GM23338 (cell line): ENCODE data around the gene HNRNPC. TPM values are rescaled to one million over a fixed set of nuclear protein-coding genes. Genes with fewer than 3 reads are reported as not detected.

Source experiments
- ATAC-seq: fragments of 200-7000 bp; cut with Tn5 transposase; 3 replicates; pipeline ENCODE4 v1.9.1; 2020
- DNase-seq: peaks from one replicate; pipeline ENCODE4 v3.0.0-alpha.2; 2015; ENCODE audit warnings: low spot score
- H2AFZ ChIP-seq: fragments of 200-600 bp; sonication (generic); 2 replicates; pipeline ENCODE4 v1.8.0; 2016; ENCODE audit warnings: antibody characterized with exemption, mild to moderate bottlenecking, moderate library complexity
- H3F3A ChIP-seq: fragments of 200-600 bp; sonication (generic); replicated peaks from 2 replicates; pipeline ENCODE4 v1.8.0; 2017; ENCODE audit warnings: antibody characterized with exemption, mixed run types, low read depth
- H3K27ac ChIP-seq: fragments of 200-600 bp; sonication (generic); 2 replicates; pipeline ENCODE4 v1.6.1; 2016; ENCODE audit warnings: low read depth
- H3K27me3 ChIP-seq: fragments of 200-600 bp; sonication (generic); 2 replicates; pipeline ENCODE4 v1.8.0; 2016; ENCODE audit warnings: mild to moderate bottlenecking, mixed run types, moderate library complexity; ENCODE audit not compliant: insufficient read depth
- H3K36me3 ChIP-seq: fragments of 200-600 bp; sonication (generic); 2 replicates; pipeline ENCODE4 v1.8.0; 2016; ENCODE audit warnings: mild to moderate bottlenecking; ENCODE audit not compliant: insufficient read depth
- H3K4me1 ChIP-seq: fragments of 200-600 bp; sonication (generic); 2 replicates; pipeline ENCODE4 v1.8.0; 2016; ENCODE audit warnings: mild to moderate bottlenecking, moderate library complexity; ENCODE audit not compliant: insufficient read depth
- H3K4me2 ChIP-seq: fragments of 200-600 bp; sonication (generic); 2 replicates; pipeline ENCODE4 v1.7.1; 2017; ENCODE audit warnings: mixed run types
- H3K4me3 ChIP-seq: fragments of 200-600 bp; sonication (generic); 2 replicates; pipeline ENCODE4 v1.6.1; 2016; ENCODE audit warnings: mixed run types
- H3K79me2 ChIP-seq: fragments of 200-600 bp; sonication (generic); replicated peaks from 2 replicates; pipeline ENCODE4 v1.8.0; 2017; ENCODE audit warnings: mild to moderate bottlenecking; ENCODE audit not compliant: insufficient read depth
- H3K9me2 ChIP-seq: fragments of 200-600 bp; sonication (generic); 2 replicates; pipeline ENCODE4 v1.8.0; 2017; ENCODE audit not compliant: insufficient read depth
- H4K20me1 ChIP-seq: fragments of 200-600 bp; sonication (generic); replicated peaks from 2 replicates; pipeline ENCODE4 v1.8.0; 2017; ENCODE audit warnings: mild to moderate bottlenecking; ENCODE audit not compliant: insufficient read depth
- H3K27ac Mint-ChIP-seq: 2 replicates; pipeline ENCODE4 v1.8.0; 2020; ENCODE audit warnings: inconsistent platforms, mild to moderate bottlenecking, moderate library complexity, mixed read lengths
- H3K27me3 Mint-ChIP-seq: 3 replicates; pipeline ENCODE4 v1.8.0; 2022; ENCODE audit warnings: low read depth, mild to moderate bottlenecking, moderate library complexity, mixed read lengths, inconsistent platforms; ENCODE audit not compliant: insufficient read depth, poor library complexity
- H3K36me3 Mint-ChIP-seq: 3 replicates; pipeline ENCODE4 v1.8.0; 2021; ENCODE audit warnings: low read depth, mild to moderate bottlenecking, inconsistent platforms, moderate library complexity, mixed read lengths
- H3K4me1 Mint-ChIP-seq: 3 replicates; pipeline ENCODE4 v1.8.0; 2020; ENCODE audit warnings: mild to moderate bottlenecking, inconsistent platforms, mixed read lengths
- H3K4me3 Mint-ChIP-seq: 3 replicates; pipeline ENCODE4 v1.8.0; 2021; ENCODE audit warnings: moderate library complexity, mild to moderate bottlenecking, inconsistent platforms, mixed read lengths
- H3K9me3 Mint-ChIP-seq: 3 replicates; pipeline ENCODE4 v1.8.0; 2020; ENCODE audit warnings: moderate library complexity, mild to moderate bottlenecking, inconsistent platforms, mixed read lengths
- REST ChIP-seq: IDR thresholded peaks from one replicate; pipeline ENCODE4 v1.6.1; 2018; ENCODE audit warnings: antibody characterized with exemption; ENCODE audit not compliant: unreplicated experiment
- STAT1 ChIP-seq: IDR thresholded peaks from one replicate; pipeline ENCODE4 v1.6.1; 2016; ENCODE audit warnings: antibody characterized with exemption; ENCODE audit not compliant: unreplicated experiment
- ZNF462 ChIP-seq: fragments of 250-450 bp; sonication (Bioruptor Pico); IDR thresholded peaks from 2 replicates; pipeline ENCODE4 v1.5.0; 2020; ENCODE audit warnings: mild to moderate bottlenecking, moderate library complexity
- polyA plus RNA-seq: library from polyadenylated mRNA; unstranded; fragments of >200 nt; fragmentation: Nextera tagmentation; extraction: Ambion mirVana; gene quantifications from 2 replicates; pipeline ENCODE4 v1.2.1, GENCODE V29; 2016
- total RNA-seq: library from RNA; depleted of rRNA; stranded (reverse); fragments of >200 nt; shearing (Covaris generic); gene quantifications from 2 replicates; pipeline ENCODE4 v1.2.3, GENCODE V29; 2014
- TF ChIP-seq, protein P1 (sequence below), 2 experiments: fragments of 200-600 bp in 1 of 2; sonication (generic) in 1 of 2; conservative IDR thresholded peaks; 2 replicates each; pipeline versions ENCODE4 v1.5.1 to v1.6.1; 2016 to 2017; ENCODE audit warnings: antibody characterized with exemption in 2 of 2, low read depth in 2 of 2, mild to moderate bottlenecking in 2 of 2, moderate library complexity in 1 of 2

The HNRNPC gene
- total and polyA plus RNA-seq, 2 experiments from 2014 or later = 1,259 to 1,296 TPM

DNA sequence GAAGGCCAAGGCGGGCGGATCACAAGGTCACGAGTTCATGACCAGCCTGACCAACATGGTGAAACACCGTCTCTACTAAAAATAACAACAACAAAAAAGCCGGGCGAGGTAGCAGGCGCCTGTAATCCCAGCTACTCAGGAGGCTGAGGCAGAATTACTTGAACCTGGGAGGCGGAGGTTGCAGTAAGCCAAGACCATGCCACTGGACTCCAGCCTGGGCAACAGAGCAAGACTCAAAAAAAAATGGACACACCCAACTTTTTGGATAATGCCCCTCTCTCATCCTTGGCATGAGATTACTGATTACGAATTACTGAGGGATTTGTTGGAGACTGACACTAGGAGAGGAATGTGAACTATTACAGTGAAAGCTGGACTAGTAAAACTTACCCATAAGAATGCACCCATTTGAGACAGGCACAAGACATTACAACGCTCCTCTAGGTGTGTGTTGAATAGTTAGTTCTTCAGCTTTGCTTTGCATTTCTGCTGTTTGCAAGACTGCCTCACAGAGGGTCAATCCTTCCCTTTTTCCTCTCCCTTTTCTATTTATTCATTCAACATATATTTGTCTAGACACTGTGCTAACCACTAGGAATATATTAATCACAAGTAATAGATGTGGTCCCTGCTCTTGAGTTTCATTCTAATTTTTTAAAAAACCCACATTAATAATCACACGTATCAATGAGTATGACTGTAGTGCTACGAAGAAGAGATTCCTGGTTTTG lies 67.3 kb downstream of the HNRNPC start:
- Histone ChIP-seq H3F3A (peaks cover 49% of the 10 kb centered on the region), H3K27me3 (no peaks in the 10 kb centered on the region), H3K27ac (no peak overlapping the region), H3K4me1 (peaks cover 11% of the 10 kb centered on the region; the same call in 1 of the 2 replicates), H3K9me2 (no peaks in the 10 kb centered on the region), H3K4me3 (no peak overlapping the region), H3K36me3 (no peaks in the 10 kb centered on the region), H4K20me1 (peaks cover 14% of the 10 kb centered on the region; the same call in 1 of the 2 replicates), H3K4me2 (no peak overlapping the region), H2AFZ (no peak overlapping the region), H3K79me2 (no peaks in the 10 kb centered on the region)
- Mint-ChIP-seq H3K4me3 (no peak overlapping the region), H3K36me3 (peaks cover 9% of the 10 kb centered on the region), H3K4me1 (peaks cover 28% of the 10 kb centered on the region), H3K27ac (no peak overlapping the region), H3K9me3 (peaks cover 3% of the 10 kb centered on the region; the same call in 1 of the 3 replicates), H3K27me3 (peaks cover 27% of the 10 kb centered on the region)
- ATAC-seq = no peak
- no peak for DNase-seq
- TF ChIP-seq REST (no peak), ZNF462 (CRISPR knock-in tag) (no peak), STAT1 (no peak)
- TF ChIP-seq, protein P1, sequence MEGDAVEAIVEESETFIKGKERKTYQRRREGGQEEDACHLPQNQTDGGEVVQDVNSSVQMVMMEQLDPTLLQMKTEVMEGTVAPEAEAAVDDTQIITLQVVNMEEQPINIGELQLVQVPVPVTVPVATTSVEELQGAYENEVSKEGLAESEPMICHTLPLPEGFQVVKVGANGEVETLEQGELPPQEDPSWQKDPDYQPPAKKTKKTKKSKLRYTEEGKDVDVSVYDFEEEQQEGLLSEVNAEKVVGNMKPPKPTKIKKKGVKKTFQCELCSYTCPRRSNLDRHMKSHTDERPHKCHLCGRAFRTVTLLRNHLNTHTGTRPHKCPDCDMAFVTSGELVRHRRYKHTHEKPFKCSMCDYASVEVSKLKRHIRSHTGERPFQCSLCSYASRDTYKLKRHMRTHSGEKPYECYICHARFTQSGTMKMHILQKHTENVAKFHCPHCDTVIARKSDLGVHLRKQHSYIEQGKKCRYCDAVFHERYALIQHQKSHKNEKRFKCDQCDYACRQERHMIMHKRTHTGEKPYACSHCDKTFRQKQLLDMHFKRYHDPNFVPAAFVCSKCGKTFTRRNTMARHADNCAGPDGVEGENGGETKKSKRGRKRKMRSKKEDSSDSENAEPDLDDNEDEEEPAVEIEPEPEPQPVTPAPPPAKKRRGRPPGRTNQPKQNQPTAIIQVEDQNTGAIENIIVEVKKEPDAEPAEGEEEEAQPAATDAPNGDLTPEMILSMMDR (conservative IDR thresholded peaks at IDR 0.05; ENCODE audit: low read depth in 2 of 2) = no peak
